Lung microvascular endothelial cell (primary cell): ENCODE results near the gene CD80. TPM values are rescaled to one million over a fixed set of nuclear protein-coding genes. Genes with fewer than 3 reads are reported as not detected.
A peak's percentile ranks its signal among the peaks of the same experiment; 100 is the strongest.

Experiments
- DNase-seq, 2 donors: peaks; one replicate each; pipeline versions ENCODE4 v3.0.0 to v3.0.0-alpha.2; 2010; ENCODE audit warnings: low read depth in 2 of 2
- total RNA-seq: library from RNA; depleted of rRNA; stranded (reverse); fragments of >200 nt; gene quantifications from 2 replicates; pipeline ENCODE4 v1.2.1, GENCODE V29; 2014

Gene CD80
- total RNA-seq, 1 donor from 2014 or later: under 0.01 TPM

DNA sequence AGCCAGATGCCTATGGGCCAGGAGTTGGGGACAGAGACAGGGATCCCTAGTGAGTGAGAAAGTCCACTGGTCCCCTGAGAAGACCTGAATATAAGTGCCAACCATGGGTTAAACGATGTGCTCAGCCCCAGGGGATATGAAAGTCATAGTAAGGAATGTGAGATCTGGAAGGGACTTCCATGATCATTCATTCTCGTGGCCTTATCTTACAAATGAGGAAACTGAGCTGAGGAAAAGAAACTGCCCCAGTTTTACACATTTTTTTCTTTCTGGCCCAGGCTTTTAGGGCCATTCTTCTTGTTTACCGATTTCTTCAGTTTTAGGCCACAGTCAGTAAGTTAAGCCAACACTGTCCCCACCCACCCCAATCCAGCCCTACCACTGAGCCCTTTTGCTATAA is 11.1 kb downstream of the CD80 start:
- DNase-seq: no peak

DNA sequence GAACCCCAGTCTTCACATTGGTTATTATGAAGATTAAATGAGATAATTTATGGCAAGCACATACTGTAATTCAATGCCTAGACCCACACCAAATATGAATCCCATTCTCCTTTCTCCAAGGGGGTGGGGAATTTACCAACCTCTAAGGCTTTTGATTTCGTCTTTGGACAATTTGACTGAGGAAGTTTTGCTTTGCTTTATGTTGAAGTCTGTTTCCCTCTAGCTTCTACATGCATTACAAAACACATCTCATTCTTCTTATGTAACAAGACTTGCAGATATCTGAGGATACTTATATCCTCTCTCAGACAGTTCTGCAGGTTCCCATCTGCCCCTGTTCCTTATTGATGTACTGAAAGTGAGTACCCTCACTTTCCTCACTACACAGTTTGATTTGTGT is 12.2 kb downstream of the CD80 start:
- DNase-seq: no peak

DNA sequence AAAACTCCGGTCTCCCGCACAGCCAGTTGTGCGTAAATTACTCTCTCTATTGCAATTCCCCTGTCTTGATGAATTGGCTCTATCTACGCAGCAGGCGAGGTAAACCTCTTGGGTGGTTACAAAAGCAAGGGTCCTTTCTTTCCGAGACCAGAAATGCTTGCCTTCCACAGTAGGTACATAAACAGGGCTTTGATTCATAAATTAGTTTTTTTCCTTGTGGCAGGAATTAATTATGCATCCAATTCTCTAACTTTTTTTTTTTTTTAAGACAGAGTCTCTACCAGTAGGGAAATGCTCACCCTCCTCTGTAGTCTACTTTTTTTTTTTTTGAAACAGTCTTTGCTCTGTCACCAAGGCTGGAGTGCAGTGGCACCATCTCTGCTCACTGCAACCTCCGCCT is 16.3 kb downstream of the CD80 start:
- no peak for DNase-seq

- DNase-seq: no peak
Observed at GRCh38 chr3:119542168-119542767, 17.1 kb downstream of the CD80 start.

DNA sequence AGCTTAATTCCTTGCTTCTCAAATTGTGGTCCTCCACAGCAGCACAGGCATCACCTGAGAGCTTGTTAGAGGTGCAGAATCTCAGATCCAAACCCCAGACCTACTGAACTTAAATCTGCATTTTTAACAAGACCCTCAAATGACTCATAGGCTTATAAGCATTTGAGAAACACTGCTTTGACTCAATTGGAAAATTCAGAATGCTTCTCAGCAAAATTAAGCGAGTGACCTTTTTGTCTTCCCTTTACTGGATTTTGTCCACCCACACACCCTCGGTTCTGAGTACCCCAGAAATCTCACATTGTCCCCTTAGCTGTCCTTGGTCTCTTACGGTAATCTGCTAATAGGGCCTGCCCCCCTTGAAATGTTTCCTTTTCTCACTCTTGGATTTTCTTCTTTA is 17.9 kb downstream of the CD80 start:
- DNase-seq: no peak

GRCh38 chr3:119538772-119539171 is 20.6 kb downstream of the CD80 start:
- no peak for DNase-seq

- no peak for DNase-seq
Observed at GRCh38 chr3:119536757-119537156, 22.7 kb downstream of the CD80 start.

- peak in 1 of 2 donors; percentile 18 for DNase-seq
Observed at GRCh38 chr3:119534296-119534695, 25.1 kb downstream of the CD80 start.

DNA sequence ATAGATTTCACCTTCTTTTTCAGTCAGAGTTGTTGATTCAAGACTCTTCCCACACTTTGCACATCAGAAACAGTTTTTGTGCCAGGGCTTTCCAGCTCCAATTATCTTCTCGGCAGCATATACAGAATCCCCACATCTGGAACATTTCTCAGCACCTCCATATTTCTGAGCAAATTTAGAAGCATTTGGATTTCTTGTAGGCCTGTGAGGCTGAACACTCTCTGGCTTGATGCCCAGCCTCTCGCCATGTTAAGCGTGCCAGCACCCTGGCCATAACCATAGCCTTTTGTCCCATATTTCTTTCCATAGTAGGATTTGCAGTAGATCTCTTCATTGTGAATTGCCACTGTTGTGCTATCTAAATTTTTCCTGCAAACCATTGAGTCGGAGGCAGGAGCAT is 28.3 kb downstream of the CD80 start:
- no peak for DNase-seq

- DNase-seq: no peak
Observed at GRCh38 chr3:119530456-119530855, 29.0 kb downstream of the CD80 start.

DNA sequence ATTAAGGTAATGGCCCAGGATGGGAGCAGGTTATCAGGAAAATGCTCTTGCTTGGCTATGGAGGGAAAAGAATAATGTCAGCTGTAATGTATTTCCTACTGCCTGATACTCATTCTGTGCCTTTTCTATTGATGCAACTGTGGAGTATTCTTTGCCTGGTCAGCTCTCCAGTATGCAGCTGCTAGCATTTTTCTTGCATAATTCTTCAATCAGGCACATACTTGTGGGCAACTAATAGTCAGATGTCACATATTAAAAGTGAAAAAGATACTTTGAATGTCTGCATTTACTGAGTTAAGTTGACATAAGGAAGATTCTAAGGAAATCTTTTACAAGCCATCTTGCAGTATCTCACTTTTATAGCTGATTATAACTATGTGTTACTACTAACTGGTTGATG is 29.5 kb downstream of the CD80 start:
- DNase-seq: no peak

GRCh38 chr3:119527714-119528113 is 31.7 kb downstream of the CD80 start:
- no peak for DNase-seq

GRCh38 chr3:119524931-119525662 is 34.3 kb downstream of the CD80 start:
- DNase-seq: peak; percentile 53 to 57

GRCh38 chr3:119518026-119518425 is 41.4 kb downstream of the CD80 start:
- DNase-seq: no peak

GRCh38 chr3:119517112-119517511 is 42.3 kb downstream of the CD80 start:
- DNase-seq: no peak

DNA sequence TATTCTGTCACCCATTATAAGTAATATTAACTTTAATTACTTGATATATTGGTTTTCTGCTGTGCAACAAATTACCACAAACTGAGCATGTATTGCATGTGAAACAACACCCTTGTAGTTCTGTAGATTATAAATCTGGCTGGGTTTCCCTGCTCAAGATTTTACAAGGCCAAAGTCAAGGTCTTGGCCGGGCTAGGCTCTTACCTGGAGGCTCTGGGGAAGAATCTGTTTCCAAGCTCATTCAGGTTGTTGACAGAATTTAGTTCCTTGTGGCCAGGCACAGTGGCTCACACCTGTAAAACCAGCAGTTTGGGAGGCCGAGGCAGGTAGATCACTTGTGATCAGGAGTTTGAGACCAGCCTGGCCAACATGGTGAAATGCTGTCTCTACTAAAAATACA is 44.8 kb downstream of the CD80 start:
- DNase-seq: no peak

DNA sequence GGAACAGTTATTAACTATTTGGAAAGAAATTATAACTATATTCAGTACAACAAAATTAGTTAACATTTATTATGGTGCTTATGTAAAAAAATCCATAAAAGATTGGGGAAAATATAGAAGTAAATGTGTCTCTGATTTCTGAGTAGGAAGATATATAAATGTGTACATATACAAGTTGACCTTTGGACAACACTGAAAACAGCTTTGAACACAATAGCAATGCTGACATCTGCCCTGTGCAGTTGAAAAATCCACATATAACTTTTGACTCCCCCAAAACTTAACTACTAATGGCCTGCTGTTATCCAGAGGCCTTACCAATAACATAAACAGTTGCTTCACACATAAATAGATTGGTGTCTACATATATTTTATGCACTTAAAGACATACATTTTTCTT is 48.7 kb downstream of the CD80 start:
- no peak for DNase-seq

GRCh38 chr3:119508172-119508845 is 51.1 kb downstream of the CD80 start:
- no peak for DNase-seq

DNA sequence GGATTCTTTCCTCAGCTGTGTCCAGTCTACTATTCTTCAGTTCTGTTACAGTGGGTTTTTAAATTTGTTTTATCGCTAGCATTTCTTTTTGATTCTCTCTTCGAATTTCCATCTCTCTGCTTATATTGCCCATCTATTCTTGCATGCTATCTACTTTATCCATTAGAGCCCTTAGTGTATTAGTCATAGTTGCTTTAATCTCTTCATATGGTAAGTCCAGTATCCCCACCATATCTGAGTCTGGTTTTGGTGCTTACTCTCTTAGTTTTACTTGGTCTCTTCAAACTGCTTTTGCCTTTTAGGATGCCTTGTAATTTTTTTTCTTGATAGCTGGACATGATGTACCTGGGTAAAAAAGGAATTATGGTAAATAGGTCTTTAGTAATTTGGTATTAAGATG is 52.0 kb downstream of the CD80 start:
- no peak for DNase-seq

GRCh38 chr3:119506631-119507030 is 52.8 kb downstream of the CD80 start:
- DNase-seq: peak in 1 of 2 donors; percentile 21

GRCh38 chr3:119500901-119501300 is 58.5 kb downstream of the CD80 start:
- DNase-seq: no peak

- DNase-seq: no peak
Observed at GRCh38 chr3:119500265-119500664, 59.1 kb downstream of the CD80 start.
